Measurements from ENCODE around the gene OR1F1.
A peak's percentile ranks its signal among the peaks of the same experiment; 100 is the strongest.
"Not testable (repeated sequence)": the region's sequence is repeated elsewhere in the genome, so short reads cannot be mapped to it uniquely, and the experiment has no call there.

OR1F1 gene

DNA sequence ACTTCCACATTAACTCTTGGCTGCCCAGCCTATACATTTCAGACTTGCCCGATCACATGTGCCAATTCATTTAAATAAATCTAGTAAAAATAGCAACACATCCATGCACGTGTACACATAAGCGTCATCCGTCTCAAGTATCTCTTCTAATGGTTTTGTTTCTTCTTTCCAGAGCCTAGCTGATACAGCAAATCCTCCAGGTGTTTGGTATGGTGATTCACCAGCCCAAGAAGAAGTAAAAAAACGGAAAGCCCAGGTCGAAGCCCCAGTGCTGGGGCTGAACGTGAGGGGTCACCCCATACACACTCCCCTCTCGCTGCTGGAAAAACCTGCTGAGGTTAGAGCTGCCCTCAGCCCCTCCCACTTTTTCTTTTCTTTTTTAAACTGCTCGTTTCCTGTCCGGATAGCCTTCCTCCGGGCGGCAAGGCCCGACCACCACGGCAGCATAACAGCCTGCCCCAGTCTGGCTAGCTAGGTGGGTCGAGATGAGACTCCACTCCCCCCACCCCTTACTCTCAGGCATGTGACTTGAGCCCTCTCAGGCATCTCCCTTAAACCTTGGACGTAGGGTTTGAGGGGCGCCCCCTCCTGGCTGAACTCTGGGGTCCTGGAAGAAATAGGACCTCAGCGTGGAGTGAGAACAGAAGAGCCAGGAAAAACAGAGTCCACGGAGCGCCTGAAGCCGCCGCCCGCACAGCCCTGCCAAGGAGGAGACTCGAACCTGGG lies 13.9 kb upstream of the OR1F1 start:
- DNase-seq (ENCODE audit: low read depth), result no peak
- TF ChIP-seq, protein P1, sequence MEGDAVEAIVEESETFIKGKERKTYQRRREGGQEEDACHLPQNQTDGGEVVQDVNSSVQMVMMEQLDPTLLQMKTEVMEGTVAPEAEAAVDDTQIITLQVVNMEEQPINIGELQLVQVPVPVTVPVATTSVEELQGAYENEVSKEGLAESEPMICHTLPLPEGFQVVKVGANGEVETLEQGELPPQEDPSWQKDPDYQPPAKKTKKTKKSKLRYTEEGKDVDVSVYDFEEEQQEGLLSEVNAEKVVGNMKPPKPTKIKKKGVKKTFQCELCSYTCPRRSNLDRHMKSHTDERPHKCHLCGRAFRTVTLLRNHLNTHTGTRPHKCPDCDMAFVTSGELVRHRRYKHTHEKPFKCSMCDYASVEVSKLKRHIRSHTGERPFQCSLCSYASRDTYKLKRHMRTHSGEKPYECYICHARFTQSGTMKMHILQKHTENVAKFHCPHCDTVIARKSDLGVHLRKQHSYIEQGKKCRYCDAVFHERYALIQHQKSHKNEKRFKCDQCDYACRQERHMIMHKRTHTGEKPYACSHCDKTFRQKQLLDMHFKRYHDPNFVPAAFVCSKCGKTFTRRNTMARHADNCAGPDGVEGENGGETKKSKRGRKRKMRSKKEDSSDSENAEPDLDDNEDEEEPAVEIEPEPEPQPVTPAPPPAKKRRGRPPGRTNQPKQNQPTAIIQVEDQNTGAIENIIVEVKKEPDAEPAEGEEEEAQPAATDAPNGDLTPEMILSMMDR (conservative IDR thresholded peaks at IDR 0.05; ENCODE audit: control insufficient read depth, insufficient read depth, low read depth, low read length), result peak; percentile 34
- H3K4me3 ChIP-seq (ENCODE audit: control insufficient read depth, low read depth, low read length), result peak overlapping the region; percentile 27

DNA sequence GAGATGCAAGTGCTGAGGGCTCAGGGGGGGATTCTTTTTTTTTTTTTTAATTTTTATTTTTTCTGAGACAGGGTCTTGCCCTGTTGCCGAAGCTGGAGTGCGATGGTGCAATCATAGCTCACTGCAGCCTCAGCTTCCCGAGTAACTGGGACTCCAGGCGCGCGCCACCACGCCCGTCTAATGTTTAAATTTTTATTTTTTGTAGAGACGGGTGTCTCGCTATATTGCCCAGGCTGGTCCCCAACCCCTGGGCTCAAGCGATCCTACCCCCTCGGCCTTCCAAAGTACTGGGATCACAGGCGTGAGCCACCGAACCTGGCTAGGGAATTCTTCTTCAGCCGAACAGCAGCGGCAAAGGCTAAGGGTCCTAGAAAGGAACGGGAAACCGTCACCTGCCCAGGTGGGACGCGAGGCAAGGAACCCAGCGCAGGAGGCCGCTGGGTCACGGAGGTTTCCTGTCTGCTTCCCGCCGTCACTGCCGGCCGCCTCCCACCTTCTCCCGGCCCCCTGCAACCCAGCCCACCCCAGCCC lies 13.3 kb upstream of the OR1F1 start:
- DNase-seq (ENCODE audit: low read depth), result no peak
- H3K4me3 ChIP-seq (ENCODE audit: control insufficient read depth, low read depth, low read length), result peak overlapping the region; percentile 20
- TF ChIP-seq, protein P1 (conservative IDR thresholded peaks at IDR 0.05; ENCODE audit: control insufficient read depth, insufficient read depth, low read depth, low read length), result no peak

DNA sequence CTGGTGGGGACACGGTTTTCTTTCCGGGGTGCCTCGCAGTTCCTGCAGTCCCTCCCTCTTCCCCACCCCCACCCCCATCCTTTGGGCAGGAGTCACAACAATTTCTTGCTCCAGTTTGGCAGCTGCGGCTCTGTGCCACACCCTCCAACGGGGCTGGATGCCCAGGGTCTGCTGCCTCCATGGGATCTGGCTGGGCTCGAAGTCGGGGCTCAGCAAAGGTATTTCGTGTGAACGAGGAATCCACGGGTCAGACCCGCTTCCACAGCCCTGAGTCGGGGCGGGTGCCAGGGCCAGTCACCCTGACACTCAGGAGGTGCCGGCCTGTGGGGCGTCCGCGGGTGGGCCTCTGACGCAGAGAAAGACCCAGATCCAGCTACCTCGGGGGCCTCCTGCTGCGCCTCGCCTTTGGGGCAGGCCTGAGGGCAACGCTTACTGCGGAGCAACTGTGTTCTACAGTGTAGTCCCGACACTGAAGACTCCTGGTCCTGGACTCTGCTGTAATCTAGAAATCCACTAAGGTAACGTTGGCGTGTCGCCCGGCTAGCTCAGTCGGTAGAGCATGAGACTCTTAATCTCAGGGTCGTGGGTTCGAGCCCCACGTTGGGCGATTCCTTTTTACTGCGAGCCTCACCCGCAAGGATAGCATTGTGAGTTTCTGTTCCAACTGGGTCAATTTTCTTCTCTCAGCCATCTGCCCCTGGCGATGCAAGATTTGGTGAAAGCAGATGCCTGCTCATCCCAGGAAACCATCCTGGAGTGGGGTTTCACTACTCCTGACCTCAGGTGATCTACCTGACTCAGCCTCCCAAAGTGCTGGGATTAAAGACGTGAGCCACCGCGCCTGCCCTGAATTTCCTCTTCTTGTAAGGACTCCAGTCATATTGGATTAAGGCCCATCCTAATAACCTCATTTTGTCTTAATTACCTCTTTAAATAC lies 12.6 kb upstream of the OR1F1 start:
- TF ChIP-seq, protein P1 (conservative IDR thresholded peaks at IDR 0.05; ENCODE audit: control insufficient read depth, insufficient read depth, low read depth, low read length), result no peak
- peak overlapping the region; percentile 40 for H3K4me3 ChIP-seq (ENCODE audit: control insufficient read depth, low read depth, low read length)
- DNase-seq (ENCODE audit: low read depth), result peak; percentile 75

DNA sequence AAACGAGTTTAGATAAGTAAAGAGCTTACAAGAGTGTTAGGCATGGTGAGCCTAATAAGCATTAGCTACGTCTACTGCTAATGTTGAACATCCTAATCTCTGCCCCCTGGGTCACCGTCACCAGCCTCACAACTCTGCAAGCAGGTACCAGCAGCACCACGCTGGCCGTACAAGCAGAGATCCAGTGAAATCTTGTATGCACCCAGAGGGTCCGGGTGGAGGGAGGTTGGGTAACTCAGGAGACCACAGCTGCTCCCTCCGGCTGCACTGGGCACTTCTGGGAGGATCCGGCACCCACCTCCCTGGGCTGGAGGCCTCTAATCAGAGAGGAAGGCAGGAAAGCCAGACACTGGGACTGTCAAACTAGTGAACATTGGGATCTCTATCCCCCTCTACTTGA lies 8.4 kb upstream of the OR1F1 start:
- DNase-seq (ENCODE audit: low read depth), result no peak
- TF ChIP-seq, protein P1 (conservative IDR thresholded peaks at IDR 0.05; ENCODE audit: control insufficient read depth, insufficient read depth, low read depth, low read length), result no peak
- no peak overlapping the region for H3K4me3 ChIP-seq (ENCODE audit: control insufficient read depth, low read depth, low read length)

DNA sequence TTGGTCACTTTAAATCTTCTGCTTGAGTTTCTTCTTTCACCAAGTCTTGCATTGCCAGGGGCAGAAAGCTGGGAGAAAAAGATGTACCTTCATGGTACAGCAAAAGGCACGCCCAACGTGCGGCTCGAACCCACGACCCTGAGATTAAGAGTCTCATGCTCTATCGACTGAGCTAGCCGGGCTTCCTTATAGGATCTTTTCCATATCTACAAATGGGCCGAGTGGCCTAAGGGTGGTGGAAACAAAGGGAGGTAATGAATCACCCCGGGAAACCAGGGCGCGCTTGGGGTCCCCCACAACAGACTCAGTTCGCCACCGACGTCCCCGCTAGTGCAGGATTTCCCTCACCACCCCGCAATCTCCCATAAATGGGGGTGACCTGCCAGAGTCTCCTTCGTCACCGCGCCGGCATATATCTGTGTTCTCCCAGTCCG lies 7.5 kb upstream of the OR1F1 start:
- DNase-seq (ENCODE audit: low read depth), result no peak
- TF ChIP-seq, protein P1 (conservative IDR thresholded peaks at IDR 0.05; ENCODE audit: control insufficient read depth, insufficient read depth, low read depth, low read length), result no peak
- peak overlapping the region; percentile 19 for H3K4me3 ChIP-seq (ENCODE audit: control insufficient read depth, low read depth, low read length)

DNA sequence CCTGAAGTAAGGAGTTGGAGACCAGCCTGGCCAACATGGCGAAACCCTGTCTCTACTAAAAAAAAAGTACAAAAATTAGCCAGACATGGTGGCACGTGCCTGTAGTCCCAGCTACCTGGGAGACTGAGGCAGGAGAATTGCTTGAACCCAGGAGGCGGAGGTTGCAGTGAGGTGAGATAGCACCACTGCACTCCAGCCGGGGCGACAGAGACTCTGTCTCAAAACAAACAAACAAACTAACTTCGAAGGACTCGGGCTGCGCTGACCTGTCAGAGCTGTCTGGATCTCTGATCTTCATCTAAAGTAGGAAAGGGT lies 5.8 kb upstream of the OR1F1 start:
- not testable (repeated sequence) for DNase-seq (ENCODE audit: low read depth); H3K4me3 ChIP-seq (ENCODE audit: control insufficient read depth, low read depth, low read length)

Measured in fibroblast of mammary gland (primary cell).